Measurements from ENCODE around the gene CNEP1R1. TPM values are rescaled to one million over a fixed set of nuclear protein-coding genes. Genes with fewer than 3 reads are reported as not detected.
"Not testable (repeated sequence)": the region's sequence is repeated elsewhere in the genome, so short reads cannot be mapped to it uniquely, and the experiment has no call there.

CNEP1R1 gene
- total RNA-seq, 2 experiments from 2014 or later: 22.7 to 29.1 TPM

- Mint-ChIP-seq H3K4me1 (peaks cover 2% of the 10 kb centered on the region), H3K36me3 (ENCODE audit: low read depth) (peaks cover 1% of the 10 kb centered on the region), H3K27ac (no peak overlapping the region), H3K9me3 (peaks cover 4% of the 10 kb centered on the region), H3K4me3 (no peak overlapping the region), H3K27me3 (peaks cover 19% of the 10 kb centered on the region)
- DNase-seq: no peak
- CTCF ChIA-PET: no interaction called here
- POLR2A ChIA-PET: no interaction called here
Observed at GRCh38 chr16:50001144-50001543, 23.9 kb upstream of the CNEP1R1 start.

- DNase-seq: no peak
- H3K27me3 Mint-ChIP-seq: peaks cover 19% of the 10 kb centered on the region
- H3K4me3 Mint-ChIP-seq: no peak overlapping the region
- H3K4me1 Mint-ChIP-seq: peaks cover 1% of the 10 kb centered on the region
- H3K36me3 Mint-ChIP-seq (ENCODE audit: low read depth): peaks cover 1% of the 10 kb centered on the region
- H3K27ac Mint-ChIP-seq: no peak overlapping the region
- ChIA-PET POLR2A (no interaction called here), CTCF (interaction anchor here (1.3 kb wide), 1 partner anchor 23 kb away, joined by 3 read pairs; the partner anchor contains the start of gene CNEP1R1)
- peaks cover 4% of the 10 kb centered on the region for H3K9me3 Mint-ChIP-seq
Observed at GRCh38 chr16:50002190-50002589, 22.8 kb upstream of the CNEP1R1 start.

- peaks cover 19% of the 10 kb centered on the region for H3K27me3 Mint-ChIP-seq
- H3K4me3 Mint-ChIP-seq: no peak overlapping the region
- H3K27ac Mint-ChIP-seq: no peak overlapping the region
- ChIA-PET POLR2A (no interaction called here), CTCF (no interaction called here)
- no peak for DNase-seq
- no peaks in the 10 kb centered on the region for H3K4me1 Mint-ChIP-seq
- H3K9me3 Mint-ChIP-seq: peaks cover 6% of the 10 kb centered on the region
- H3K36me3 Mint-ChIP-seq (ENCODE audit: low read depth): peaks cover 1% of the 10 kb centered on the region
Observed at GRCh38 chr16:50004239-50004638, 20.8 kb upstream of the CNEP1R1 start.

GRCh38 chr16:50006964-50007363 is 18.1 kb upstream of the CNEP1R1 start:
- no peak for DNase-seq
- H3K36me3 Mint-ChIP-seq (ENCODE audit: low read depth): peaks cover 1% of the 10 kb centered on the region
- POLR2A ChIA-PET: no interaction called here
- H3K27me3 Mint-ChIP-seq: peaks cover 16% of the 10 kb centered on the region
- H3K4me3 Mint-ChIP-seq: no peak overlapping the region
- no peak overlapping the region for H3K27ac Mint-ChIP-seq
- no peaks in the 10 kb centered on the region for H3K4me1 Mint-ChIP-seq
- CTCF ChIA-PET: interaction anchor here (2.0 kb wide), 1 partner anchor 18 kb away, joined by 7 read pairs; the partner anchor contains the start of gene CNEP1R1
- peaks cover 6% of the 10 kb centered on the region for H3K9me3 Mint-ChIP-seq

GRCh38 chr16:50007744-50008143 is 17.3 kb upstream of the CNEP1R1 start:
- H3K4me1 Mint-ChIP-seq: no peaks in the 10 kb centered on the region
- no peak overlapping the region for H3K4me3 Mint-ChIP-seq
- CTCF ChIA-PET: interaction anchor here (2.0 kb wide), 1 partner anchor 18 kb away, joined by 7 read pairs; the partner anchor contains the start of gene CNEP1R1
- DNase-seq: no peak
- H3K36me3 Mint-ChIP-seq (ENCODE audit: low read depth): peaks cover 1% of the 10 kb centered on the region
- H3K27me3 Mint-ChIP-seq: peaks cover 10% of the 10 kb centered on the region
- POLR2A ChIA-PET: no interaction called here
- no peak overlapping the region for H3K27ac Mint-ChIP-seq
- peaks cover 6% of the 10 kb centered on the region for H3K9me3 Mint-ChIP-seq

- POLR2A ChIA-PET: no interaction called here
- CTCF ChIA-PET: no interaction called here
- H3K4me1 Mint-ChIP-seq: no peaks in the 10 kb centered on the region
- no peak overlapping the region for H3K27ac Mint-ChIP-seq
- H3K27me3 Mint-ChIP-seq: no peaks in the 10 kb centered on the region
- H3K9me3 Mint-ChIP-seq: peaks cover 2% of the 10 kb centered on the region
- no peaks in the 10 kb centered on the region for H3K36me3 Mint-ChIP-seq (ENCODE audit: low read depth)
- DNase-seq: no peak
- H3K4me3 Mint-ChIP-seq: no peak overlapping the region
Observed at GRCh38 chr16:50010212-50010611, 14.8 kb upstream of the CNEP1R1 start.

- Mint-ChIP-seq H3K4me3 (no peak overlapping the region), H3K27me3 (no peaks in the 10 kb centered on the region), H3K36me3 (ENCODE audit: low read depth) (no peaks in the 10 kb centered on the region), H3K27ac (no peak overlapping the region), H3K9me3 (peaks cover 2% of the 10 kb centered on the region), H3K4me1 (no peaks in the 10 kb centered on the region)
- CTCF ChIA-PET: interaction anchor here (2.0 kb wide), 1 partner anchor 13 kb away, joined by 8 read pairs; the partner anchor contains the start of gene CNEP1R1
- POLR2A ChIA-PET: no interaction called here
- DNase-seq: no peak
Observed at GRCh38 chr16:50011707-50012106, 13.3 kb upstream of the CNEP1R1 start.

- H3K4me3 Mint-ChIP-seq: no peak overlapping the region
- H3K9me3 Mint-ChIP-seq: peaks cover 2% of the 10 kb centered on the region
- CTCF ChIA-PET: interaction anchor here (2.0 kb wide), 1 partner anchor 13 kb away, joined by 8 read pairs; the partner anchor contains the start of gene CNEP1R1
Observed at GRCh38 chr16:50012182-50012581, 12.8 kb upstream of the CNEP1R1 start.

GRCh38 chr16:50014211-50014610 is 10.8 kb upstream of the CNEP1R1 start:
- H3K4me3 Mint-ChIP-seq; H3K27me3 Mint-ChIP-seq; H3K36me3 Mint-ChIP-seq (ENCODE audit: low read depth); H3K27ac Mint-ChIP-seq; POLR2A ChIA-PET; DNase-seq; H3K9me3 Mint-ChIP-seq; H3K4me1 Mint-ChIP-seq: not testable (repeated sequence)
- CTCF ChIA-PET: interaction anchor here (1.5 kb wide), 1 partner anchor 11 kb away, joined by 4 read pairs; the partner anchor contains the start of gene CNEP1R1

More at GRCh38 chr16:50012182-50012581, 12.8 kb upstream of the CNEP1R1 start:
- no peaks in the 10 kb centered on the region for H3K36me3 Mint-ChIP-seq (ENCODE audit: low read depth)
- no peak for DNase-seq
- H3K27me3 Mint-ChIP-seq: no peaks in the 10 kb centered on the region
- H3K27ac Mint-ChIP-seq: no peak overlapping the region
- POLR2A ChIA-PET: no interaction called here
- no peaks in the 10 kb centered on the region for H3K4me1 Mint-ChIP-seq

- ChIA-PET POLR2A (no interaction called here), CTCF (interaction anchor here (0.6 kb wide), 1 partner anchor 9 kb away, joined by 3 read pairs; the partner anchor contains the start of gene CNEP1R1)
- H3K4me1 Mint-ChIP-seq: no peaks in the 10 kb centered on the region
- no peak overlapping the region for H3K27ac Mint-ChIP-seq
- no peaks in the 10 kb centered on the region for H3K9me3 Mint-ChIP-seq
- H3K4me3 Mint-ChIP-seq: no peak overlapping the region
- no peaks in the 10 kb centered on the region for H3K27me3 Mint-ChIP-seq
- DNase-seq: no peak
- H3K36me3 Mint-ChIP-seq (ENCODE audit: low read depth): no peaks in the 10 kb centered on the region
Observed at GRCh38 chr16:50015631-50016030, 9.4 kb upstream of the CNEP1R1 start.

GRCh38 chr16:50017553-50017952 is 7.5 kb upstream of the CNEP1R1 start:
- Mint-ChIP-seq H3K9me3 (no peaks in the 10 kb centered on the region), H3K27ac (no peak overlapping the region), H3K4me3 (no peak overlapping the region), H3K4me1 (no peaks in the 10 kb centered on the region), H3K27me3 (no peaks in the 10 kb centered on the region), H3K36me3 (ENCODE audit: low read depth) (no peaks in the 10 kb centered on the region)
- no peak for DNase-seq
- CTCF ChIA-PET: interaction anchor here (1.2 kb wide), 1 partner anchor 8 kb away, joined by 4 read pairs; the partner anchor contains the start of gene CNEP1R1
- POLR2A ChIA-PET: no interaction called here

GRCh38 chr16:50021544-50021943 is 3.5 kb upstream of the CNEP1R1 start:
- peaks cover 15% of the 10 kb centered on the region for H3K4me1 Mint-ChIP-seq
- no peak overlapping the region for H3K4me3 Mint-ChIP-seq
- DNase-seq: no peak
- no peaks in the 10 kb centered on the region for H3K27me3 Mint-ChIP-seq
- no peaks in the 10 kb centered on the region for H3K9me3 Mint-ChIP-seq
- CTCF ChIA-PET: interaction anchor here (1.0 to 1.1 kb wide), 2 partner anchors 64 to 189 kb away, joined by 3 to 4 read pairs; no protein-coding TSS in a partner anchor
- POLR2A ChIA-PET: interaction anchor here (0.6 kb wide), 1 partner anchor 67 kb away, joined by 3 read pairs; no protein-coding TSS in a partner anchor
- H3K36me3 Mint-ChIP-seq (ENCODE audit: low read depth): peaks cover 5% of the 10 kb centered on the region
- no peak overlapping the region for H3K27ac Mint-ChIP-seq

GRCh38 chr16:50023641-50024040 is 1.4 kb upstream of the CNEP1R1 start:
- ChIA-PET CTCF (interaction anchor here (1.5 to 2.4 kb wide), 4 partner anchors 18 to 642 kb away, joined by 3 to 25 read pairs (median 16); no protein-coding TSS in a partner anchor), POLR2A (no interaction called here)
- Mint-ChIP-seq H3K27me3 (no peaks in the 10 kb centered on the region), H3K36me3 (ENCODE audit: low read depth) (peaks cover 7% of the 10 kb centered on the region), H3K9me3 (no peaks in the 10 kb centered on the region), H3K4me3 (no peak overlapping the region), H3K4me1 (peaks cover 23% of the 10 kb centered on the region), H3K27ac (no peak overlapping the region)
- no peak for DNase-seq

- no peak overlapping the region for H3K27ac Mint-ChIP-seq
- no peaks in the 10 kb centered on the region for H3K27me3 Mint-ChIP-seq
- ChIA-PET CTCF (interaction anchor here (1.1 to 2.4 kb wide), 34 partner anchors 10 to 782 kb away, joined by 3 to 25 read pairs (median 6); partner anchors contain the start of gene HEATR3), POLR2A (no interaction called here)
- DNase-seq: no peak
- H3K9me3 Mint-ChIP-seq: no peaks in the 10 kb centered on the region
- peaks cover 7% of the 10 kb centered on the region for H3K36me3 Mint-ChIP-seq (ENCODE audit: low read depth)
- no peak overlapping the region for H3K4me3 Mint-ChIP-seq
- peaks cover 23% of the 10 kb centered on the region for H3K4me1 Mint-ChIP-seq
Observed at GRCh38 chr16:50024207-50024606, 818 bp upstream of the CNEP1R1 start.

All from activated CD4-positive, alpha-beta T cell treated with anti-CD3 and anti-CD28 coated beads, Interleukin-2, amount 10 ng/mL, durations not matched to agents 7 days and 5 days (primary cell).